A549 (cell line): ENCODE results near the gene TNIP2.

Experiments
- CEBPB ChIP-seq, 2 experiments: fragments of >200 bp in 1 of 2; sonication (Bioruptor Twin) in 1 of 2; formaldehyde crosslinking in 1 of 2; IDR thresholded peaks; 2 replicates each; pipeline ENCODE4 v1.6.1; 2012 to 2016
- EHMT2 ChIP-seq: fragments of 200-600 bp; sonication (generic); IDR thresholded peaks from 2 replicates; pipeline ENCODE4 v1.6.1; 2016; ENCODE audit warnings: antibody characterized with exemption, low read depth, mild to moderate bottlenecking, moderate library complexity
- EP300 ChIP-seq, 2 experiments: fragments of >200 bp; sonication (Bioruptor Twin); formaldehyde crosslinking; IDR thresholded peaks; 2 replicates in 1 of 2; 3 replicates in 1 of 2; pipeline ENCODE4 v1.6.1; 2016 to 2017
- ESRRA ChIP-seq: fragments of 150-350 bp; IDR thresholded peaks from 2 replicates; pipeline ENCODE4 v1.6.1; 2014; ENCODE audit warnings: mild to moderate bottlenecking, low read length, borderline replicate concordance
- FOSL2 ChIP-seq, 2 experiments: fragments of 450-650 bp in 1 of 2; fragments of >200 bp in 1 of 2; sonication (Bioruptor Twin) in 1 of 2; formaldehyde crosslinking; IDR thresholded peaks; 2 replicates each; pipeline versions ENCODE4 v1.5.0 to v1.6.1; 2016 to 2020; ENCODE audit warnings: mild to moderate bottlenecking in 1 of 2, moderate library complexity in 1 of 2
- MAFK ChIP-seq: fragments of 450-650 bp; IDR thresholded peaks from 2 replicates; pipeline ENCODE4 v1.6.1; 2014; ENCODE audit not compliant: partially characterized antibody
- MAX ChIP-seq: IDR thresholded peaks from 2 replicates; pipeline ENCODE4 v1.6.1; 2012
- MYC ChIP-seq: IDR thresholded peaks from 2 replicates; pipeline ENCODE4 v1.6.1; 2012; ENCODE audit warnings: mild to moderate bottlenecking, inconsistent platforms, low read length, improper control_type of control experiment, borderline replicate concordance
- PBX3 ChIP-seq: IDR thresholded peaks from 2 replicates; pipeline ENCODE4 v1.6.1; 2012
- POLR2A ChIP-seq: IDR thresholded peaks from 2 replicates; pipeline ENCODE4 v1.6.1; 2012; ENCODE audit warnings: mild to moderate bottlenecking, low read length
- TF ChIP-seq, protein P1 (sequence below): fragments of >200 bp; sonication (Bioruptor Twin); formaldehyde crosslinking; IDR thresholded peaks from 3 replicates; pipeline ENCODE4 v1.5.1; 2016
- TF ChIP-seq, protein P2 (sequence below): fragments of 150-350 bp; IDR thresholded peaks from 2 replicates; pipeline ENCODE4 v1.6.1; 2014; ENCODE audit warnings: low read depth, mild to moderate bottlenecking, low read length
- TF ChIP-seq, protein P3 (sequence below): fragments of 200-600 bp; sonication (generic); IDR thresholded peaks from 2 replicates; pipeline ENCODE4 v1.6.1; 2016; ENCODE audit warnings: antibody characterized with exemption, mild to moderate bottlenecking, moderate library complexity

DNA sequence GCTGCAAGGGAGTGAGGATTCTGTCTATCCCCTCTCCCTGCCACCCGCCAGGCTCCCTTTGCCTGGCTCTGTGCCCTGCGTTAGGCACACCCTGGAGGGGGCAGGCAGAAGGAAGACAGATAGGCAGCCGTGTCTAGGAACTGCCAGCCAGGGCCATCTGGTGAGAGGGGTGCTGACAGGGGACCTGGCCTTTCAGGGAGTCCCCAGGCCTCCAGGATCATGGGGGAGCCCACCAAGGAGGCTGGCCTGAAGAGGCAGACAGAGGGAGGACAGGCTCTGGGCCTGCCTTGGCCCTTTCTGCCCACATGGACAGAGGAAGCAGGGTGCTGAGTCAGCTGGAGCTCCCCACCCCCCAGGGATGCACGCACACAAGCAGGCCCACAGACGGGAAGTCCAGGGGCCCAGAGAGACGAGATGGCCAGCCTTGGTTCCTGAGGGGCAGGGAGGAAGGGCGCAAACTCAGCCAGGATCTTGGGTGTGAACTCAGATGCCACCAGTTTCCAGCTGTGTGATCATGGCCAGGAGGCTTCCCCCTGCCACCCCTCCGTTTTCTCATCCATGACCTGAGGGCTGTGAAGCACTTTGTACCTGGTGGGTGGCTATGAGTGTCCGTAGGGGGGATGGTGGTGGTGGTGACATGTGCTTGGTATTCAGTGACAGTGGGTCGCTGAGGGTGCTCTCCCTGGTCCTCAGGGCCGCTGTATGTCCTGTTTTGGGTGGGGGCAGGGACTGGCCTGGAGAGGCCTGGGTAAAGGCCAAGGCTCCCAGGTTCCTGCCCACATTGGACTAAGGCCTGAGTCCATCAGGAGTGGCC is 38.6 kb upstream of the TNIP2 start:
- TF ChIP-seq, protein P1, sequence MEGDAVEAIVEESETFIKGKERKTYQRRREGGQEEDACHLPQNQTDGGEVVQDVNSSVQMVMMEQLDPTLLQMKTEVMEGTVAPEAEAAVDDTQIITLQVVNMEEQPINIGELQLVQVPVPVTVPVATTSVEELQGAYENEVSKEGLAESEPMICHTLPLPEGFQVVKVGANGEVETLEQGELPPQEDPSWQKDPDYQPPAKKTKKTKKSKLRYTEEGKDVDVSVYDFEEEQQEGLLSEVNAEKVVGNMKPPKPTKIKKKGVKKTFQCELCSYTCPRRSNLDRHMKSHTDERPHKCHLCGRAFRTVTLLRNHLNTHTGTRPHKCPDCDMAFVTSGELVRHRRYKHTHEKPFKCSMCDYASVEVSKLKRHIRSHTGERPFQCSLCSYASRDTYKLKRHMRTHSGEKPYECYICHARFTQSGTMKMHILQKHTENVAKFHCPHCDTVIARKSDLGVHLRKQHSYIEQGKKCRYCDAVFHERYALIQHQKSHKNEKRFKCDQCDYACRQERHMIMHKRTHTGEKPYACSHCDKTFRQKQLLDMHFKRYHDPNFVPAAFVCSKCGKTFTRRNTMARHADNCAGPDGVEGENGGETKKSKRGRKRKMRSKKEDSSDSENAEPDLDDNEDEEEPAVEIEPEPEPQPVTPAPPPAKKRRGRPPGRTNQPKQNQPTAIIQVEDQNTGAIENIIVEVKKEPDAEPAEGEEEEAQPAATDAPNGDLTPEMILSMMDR = no peak
- TF ChIP-seq POLR2A (no peak), MYC (no peak), EP300 (IDR thresholded peaks at IDR 0.05) (no peak), EHMT2 (no peak), MAX (peak; percentile 58; the same call in 1 of the 2 replicates), PBX3 (no peak), ESRRA (no peak), FOSL2 (IDR thresholded peaks at IDR 0.05) (no peak), FOSL2 (CRISPR knock-in tag; IDR thresholded peaks at IDR 0.05) (no peak), CEBPB (IDR thresholded peaks at IDR 0.05) (no peak), MAFK (peak; percentile 90)
- TF ChIP-seq, protein P2, sequence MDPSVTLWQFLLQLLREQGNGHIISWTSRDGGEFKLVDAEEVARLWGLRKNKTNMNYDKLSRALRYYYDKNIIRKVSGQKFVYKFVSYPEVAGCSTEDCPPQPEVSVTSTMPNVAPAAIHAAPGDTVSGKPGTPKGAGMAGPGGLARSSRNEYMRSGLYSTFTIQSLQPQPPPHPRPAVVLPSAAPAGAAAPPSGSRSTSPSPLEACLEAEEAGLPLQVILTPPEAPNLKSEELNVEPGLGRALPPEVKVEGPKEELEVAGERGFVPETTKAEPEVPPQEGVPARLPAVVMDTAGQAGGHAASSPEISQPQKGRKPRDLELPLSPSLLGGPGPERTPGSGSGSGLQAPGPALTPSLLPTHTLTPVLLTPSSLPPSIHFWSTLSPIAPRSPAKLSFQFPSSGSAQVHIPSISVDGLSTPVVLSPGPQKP = no peak
- TF ChIP-seq, protein P3, sequence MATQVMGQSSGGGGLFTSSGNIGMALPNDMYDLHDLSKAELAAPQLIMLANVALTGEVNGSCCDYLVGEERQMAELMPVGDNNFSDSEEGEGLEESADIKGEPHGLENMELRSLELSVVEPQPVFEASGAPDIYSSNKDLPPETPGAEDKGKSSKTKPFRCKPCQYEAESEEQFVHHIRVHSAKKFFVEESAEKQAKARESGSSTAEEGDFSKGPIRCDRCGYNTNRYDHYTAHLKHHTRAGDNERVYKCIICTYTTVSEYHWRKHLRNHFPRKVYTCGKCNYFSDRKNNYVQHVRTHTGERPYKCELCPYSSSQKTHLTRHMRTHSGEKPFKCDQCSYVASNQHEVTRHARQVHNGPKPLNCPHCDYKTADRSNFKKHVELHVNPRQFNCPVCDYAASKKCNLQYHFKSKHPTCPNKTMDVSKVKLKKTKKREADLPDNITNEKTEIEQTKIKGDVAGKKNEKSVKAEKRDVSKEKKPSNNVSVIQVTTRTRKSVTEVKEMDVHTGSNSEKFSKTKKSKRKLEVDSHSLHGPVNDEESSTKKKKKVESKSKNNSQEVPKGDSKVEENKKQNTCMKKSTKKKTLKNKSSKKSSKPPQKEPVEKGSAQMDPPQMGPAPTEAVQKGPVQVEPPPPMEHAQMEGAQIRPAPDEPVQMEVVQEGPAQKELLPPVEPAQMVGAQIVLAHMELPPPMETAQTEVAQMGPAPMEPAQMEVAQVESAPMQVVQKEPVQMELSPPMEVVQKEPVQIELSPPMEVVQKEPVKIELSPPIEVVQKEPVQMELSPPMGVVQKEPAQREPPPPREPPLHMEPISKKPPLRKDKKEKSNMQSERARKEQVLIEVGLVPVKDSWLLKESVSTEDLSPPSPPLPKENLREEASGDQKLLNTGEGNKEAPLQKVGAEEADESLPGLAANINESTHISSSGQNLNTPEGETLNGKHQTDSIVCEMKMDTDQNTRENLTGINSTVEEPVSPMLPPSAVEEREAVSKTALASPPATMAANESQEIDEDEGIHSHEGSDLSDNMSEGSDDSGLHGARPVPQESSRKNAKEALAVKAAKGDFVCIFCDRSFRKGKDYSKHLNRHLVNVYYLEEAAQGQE = no peak
